ENCODE data around the gene CCNE1.
A peak's percentile ranks its signal among the peaks of the same experiment; 100 is the strongest.
"Not testable (repeated sequence)": the region's sequence is repeated elsewhere in the genome, so short reads cannot be mapped to it uniquely, and the experiment has no call there.

Gene CCNE1

DNA sequence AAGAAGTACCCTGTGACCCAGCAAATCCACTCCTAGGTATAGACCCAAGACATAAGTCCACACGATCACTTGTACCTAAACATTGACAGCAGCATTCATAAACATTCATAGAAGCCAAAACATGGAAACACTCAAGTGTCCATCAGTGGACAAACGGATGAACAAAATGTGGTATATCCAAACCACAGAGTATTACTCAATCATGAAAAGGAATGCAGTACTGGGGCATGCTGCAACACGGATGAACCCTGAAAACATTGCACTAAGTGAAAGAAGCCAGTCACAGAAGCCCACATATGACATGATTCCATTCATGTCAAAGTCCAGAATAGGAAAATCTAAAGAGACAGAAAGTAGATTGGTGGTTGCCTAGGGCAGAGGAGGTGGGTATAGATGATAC lies 22.8 kb upstream of the CCNE1 start:
- no peak for DNase-seq

GRCh38 chr19:29793116-29793727 lies 18.6 kb upstream of the CCNE1 start:
- no peak for DNase-seq

DNA sequence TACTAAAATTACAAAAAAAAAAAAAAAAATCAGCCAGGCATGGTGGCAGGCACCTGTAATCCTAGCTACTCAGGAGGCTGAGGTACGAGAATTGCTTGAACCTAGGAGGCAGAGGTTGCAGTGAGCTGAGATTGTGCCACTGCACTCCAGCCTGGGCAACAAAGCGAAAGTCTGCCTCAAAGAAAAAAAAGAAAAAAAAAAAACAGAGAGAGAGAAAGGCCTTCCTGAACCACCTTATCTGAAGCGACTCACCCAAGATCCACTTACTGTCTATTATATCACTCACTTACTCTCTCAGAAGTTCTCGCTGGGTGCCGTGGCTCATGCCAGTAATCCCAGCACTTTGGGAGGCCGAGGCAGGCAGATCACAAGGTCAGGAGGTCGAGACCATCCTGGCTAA lies 17.3 kb upstream of the CCNE1 start:
- DNase-seq, result not testable (repeated sequence)

GRCh38 chr19:29795461-29796172 lies 16.2 kb upstream of the CCNE1 start:
- no peak for DNase-seq

DNA sequence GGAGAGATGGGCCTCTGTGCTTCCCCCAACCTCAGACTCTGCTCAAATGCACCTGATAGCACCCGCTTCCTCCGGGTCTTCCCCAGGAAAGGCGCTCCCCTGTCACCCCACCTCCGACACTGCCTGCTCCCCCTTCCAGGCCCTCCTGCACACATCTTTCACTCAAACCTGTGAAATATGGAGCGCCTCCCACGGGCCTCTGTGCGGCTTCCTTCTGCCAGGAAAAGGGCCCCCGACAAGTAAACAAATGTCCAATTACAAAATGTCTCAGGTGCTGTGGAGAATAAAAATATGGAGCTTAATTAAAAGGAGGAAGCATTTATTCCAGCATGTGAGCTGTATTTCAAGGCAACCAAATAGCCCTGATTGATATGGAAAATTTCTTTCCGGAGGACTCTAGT lies 15.6 kb upstream of the CCNE1 start:
- no peak for DNase-seq

DNA sequence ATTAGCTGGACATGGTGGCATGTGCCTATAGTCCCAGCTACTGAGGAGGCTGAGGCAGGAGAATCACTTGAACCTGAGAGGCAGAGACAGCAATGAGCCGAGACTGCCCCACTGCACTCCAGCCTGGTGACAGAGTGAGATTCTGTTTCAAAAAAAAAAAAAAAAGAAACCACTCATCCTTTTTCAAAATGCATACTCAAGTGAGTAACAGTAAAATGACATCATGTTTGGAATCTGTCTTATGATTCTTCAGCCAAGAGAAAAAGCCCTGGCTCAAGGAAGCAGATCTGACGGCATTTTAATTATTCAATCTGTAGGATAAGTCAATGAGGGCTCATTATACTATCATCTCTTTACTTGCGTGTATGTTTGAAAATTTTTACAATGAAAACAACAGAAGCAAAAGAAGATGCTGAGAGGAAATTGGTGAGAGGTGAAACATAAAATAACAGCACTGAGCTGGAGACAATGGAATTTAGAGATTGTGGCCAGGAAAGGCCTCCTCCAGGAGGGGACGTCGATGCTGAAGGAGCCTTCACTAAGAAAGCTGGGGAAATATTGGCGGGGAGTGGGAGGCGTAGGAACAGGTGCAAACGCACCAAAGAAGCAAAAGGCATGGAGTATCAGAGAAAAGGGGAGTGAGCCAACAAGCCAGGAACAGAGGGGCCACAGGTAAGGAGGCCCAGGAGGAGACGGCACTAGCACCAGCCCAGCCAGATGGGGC lies 12.9 kb upstream of the CCNE1 start:
- DNase-seq, result no peak

DNA sequence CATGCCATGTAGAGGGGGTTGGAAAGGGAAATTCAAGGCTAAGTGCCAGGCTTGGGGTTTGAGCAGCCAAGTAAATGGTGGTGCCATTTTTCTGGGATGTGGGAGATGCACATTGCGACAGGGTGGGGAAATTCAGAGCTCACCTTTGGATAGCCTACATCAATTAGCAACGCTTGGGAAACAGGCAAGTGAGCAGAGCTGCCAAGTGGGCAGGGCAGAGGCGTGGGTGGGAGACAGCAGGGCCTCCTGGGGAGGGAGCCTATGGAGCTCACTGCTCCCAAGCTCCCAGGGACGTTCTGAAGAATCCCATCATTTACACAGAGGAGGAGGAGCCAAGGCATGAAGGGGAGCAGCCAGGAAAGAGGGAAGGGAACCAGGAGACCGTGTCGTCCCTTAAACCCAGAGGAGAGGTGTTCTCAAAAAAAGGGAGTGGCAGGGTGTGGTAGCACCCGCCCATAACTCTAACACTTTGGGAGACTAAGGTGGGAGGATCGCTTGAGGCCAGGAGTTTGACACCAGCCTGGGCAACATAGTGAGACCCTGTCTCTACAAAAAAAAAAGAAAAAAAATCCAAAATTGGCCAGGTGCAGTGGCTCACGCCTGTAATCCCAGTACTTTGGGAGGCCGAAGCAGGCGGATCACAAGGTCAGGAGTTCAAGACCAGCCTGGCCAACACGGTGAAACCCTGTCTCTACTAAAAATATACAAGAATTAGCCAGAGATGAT lies 11.5 kb upstream of the CCNE1 start:
- DNase-seq, result no peak

DNA sequence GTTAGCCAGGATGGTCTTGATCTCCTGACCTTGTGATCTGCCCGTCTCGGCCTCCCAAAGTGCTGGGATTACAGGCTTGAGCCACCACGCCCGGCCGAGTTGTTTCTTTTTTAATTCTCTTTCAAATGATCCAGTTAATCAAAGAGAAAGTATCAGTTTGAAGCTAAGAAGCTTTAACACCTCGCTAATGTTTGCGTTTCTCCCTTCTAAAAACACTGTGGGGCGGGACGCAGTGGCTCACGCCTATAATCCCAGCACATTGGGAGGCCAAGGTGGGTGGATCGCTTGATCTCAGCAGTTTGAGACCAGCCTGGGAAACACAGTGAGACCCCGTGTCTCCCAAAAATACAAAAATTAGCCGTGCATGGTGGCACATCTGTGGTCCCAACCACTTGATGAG lies 7.8 kb upstream of the CCNE1 start:
- DNase-seq, result not testable (repeated sequence)

DNA sequence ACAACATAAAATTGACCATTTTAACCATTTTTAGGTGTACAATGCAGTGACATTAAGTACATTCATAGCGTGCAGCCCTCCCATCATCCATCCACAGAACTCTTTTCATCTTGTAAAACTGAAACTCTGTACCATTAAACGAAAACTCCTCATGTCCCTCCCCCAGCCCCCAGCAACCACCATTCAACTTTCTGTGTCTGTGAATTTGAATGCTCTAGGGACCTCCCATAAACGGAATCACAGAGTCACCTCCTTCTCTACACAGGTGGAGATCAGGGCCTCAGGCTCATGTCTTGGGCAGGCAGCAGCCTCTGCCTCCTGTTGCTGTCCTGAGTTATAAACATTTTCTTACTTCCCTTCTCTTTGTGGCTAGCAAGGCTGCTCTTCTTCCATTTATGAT lies 7.3 kb upstream of the CCNE1 start:
- DNase-seq, result no peak

GRCh38 chr19:29805031-29805965 lies 6.5 kb upstream of the CCNE1 start:
- DNase-seq, result no peak

- DNase-seq, result no peak
Observed at GRCh38 chr19:29806098-29806866, 5.5 kb upstream of the CCNE1 start.

DNA sequence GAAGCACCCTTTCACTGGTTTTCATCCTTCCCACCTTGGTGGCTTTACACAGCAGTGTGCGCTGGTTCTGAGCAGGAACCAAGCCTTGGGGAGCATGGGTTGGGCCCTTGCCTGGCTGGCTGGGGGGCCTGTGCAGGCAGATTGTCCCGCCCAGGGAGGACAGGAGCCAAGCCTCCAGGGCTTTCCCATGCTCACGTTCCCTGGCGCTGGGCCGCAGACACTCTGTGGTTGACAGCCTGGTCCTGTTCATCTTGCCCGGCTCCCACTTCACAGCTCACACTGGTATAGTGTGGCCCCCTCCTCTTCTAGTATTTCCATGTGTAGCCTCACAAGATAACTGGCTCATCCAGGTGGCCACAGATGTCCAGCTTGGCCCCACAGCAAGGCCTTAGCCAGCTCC lies 4.6 kb upstream of the CCNE1 start:
- DNase-seq, result no peak

GRCh38 chr19:29807870-29808405 lies 3.9 kb upstream of the CCNE1 start:
- DNase-seq, result no peak

- DNase-seq, result no peak
Observed at GRCh38 chr19:29809795-29810503, 1.8 kb upstream of the CCNE1 start.

DNA sequence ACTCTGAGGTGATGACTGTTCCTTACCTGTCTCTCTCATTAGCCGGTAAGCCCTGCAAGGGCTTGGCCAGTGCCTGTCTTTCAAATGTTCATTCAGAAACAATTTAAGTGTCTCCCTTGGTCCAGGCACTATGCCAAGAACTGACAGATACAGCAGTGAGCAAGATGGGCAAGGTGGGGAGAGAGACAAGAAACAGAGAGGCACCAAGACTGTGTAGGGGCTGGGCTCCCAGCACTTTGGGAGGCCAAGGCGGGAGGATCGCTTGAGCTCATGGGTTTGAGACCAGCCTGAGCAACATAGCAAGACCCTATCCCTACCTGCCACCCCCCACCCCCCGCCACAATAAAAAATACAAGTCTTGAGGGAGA lies 1.3 kb upstream of the CCNE1 start:
- DNase-seq, result peak; percentile 58

DNA sequence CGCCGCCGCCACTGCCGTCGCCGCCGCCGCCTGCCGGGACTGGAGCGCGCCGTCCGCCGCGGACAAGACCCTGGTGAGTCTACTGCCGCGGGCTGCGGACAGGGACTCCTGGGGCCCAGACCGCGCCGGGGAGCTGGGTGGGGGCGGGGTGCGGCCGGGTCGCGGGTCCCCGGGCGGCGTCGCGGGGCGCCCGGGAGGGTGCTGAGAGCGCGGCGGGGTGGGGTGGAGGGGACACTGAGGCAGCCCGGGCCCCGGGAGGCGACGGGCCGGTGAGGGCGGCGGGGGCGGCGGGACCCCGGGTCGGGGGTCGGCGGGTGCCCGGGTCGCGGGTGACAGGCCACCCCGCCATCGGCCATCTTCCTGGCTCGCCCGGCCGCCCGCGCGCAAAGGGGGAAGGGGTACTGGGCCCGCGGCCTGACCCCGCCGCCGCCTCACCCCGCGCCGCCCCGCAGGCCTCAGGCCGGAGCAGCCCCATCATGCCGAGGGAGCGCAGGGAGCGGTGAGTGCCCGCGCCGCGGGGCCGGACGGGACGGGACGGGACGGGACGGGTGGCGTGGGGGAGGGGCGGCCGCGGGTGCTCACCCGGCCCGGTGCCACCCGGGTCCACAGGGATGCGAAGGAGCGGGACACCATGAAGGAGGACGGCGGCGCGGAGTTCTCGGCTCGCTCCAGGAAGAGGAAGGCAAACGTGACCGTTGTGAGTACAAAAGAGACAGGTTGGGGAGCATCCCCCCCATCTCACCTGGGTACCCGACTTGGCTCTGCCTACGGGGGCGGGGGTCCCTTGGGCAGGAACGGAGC lies 489 bp downstream of the CCNE1 start:
- DNase-seq, result no peak

- no peak for DNase-seq
Observed at GRCh38 chr19:29812881-29813275, 1.1 kb downstream of the CCNE1 start.

GRCh38 chr19:29813642-29814041 lies 1.9 kb downstream of the CCNE1 start:
- no peak for DNase-seq

GRCh38 chr19:29815231-29815630 lies 3.4 kb downstream of the CCNE1 start:
- no peak for DNase-seq

DNA sequence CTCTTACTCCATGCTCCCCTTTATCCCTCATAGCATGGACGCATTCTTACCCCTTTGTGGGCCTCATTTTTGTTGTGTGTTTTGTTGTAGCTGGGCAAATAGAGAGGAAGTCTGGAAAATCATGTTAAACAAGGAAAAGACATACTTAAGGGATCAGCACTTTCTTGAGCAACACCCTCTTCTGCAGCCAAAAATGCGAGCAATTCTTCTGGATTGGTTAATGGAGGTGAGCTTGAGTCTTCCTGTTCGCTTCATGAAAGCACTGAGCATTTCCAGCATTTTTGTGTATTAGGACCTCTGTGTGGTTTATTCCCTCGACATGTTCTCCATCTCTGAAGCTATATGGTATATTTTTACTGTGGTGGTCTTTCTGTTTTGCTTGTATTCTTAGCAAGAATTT lies 5.5 kb downstream of the CCNE1 start:
- no peak for DNase-seq
